Hematopoietic multipotent progenitor cell treated with erythropoietin and hydrocortisone succinate and interleukin-3 and kit ligand, for 17 days (in vitro differentiated cells): ENCODE measurements around the gene CXCL10.

Experiments
- DNase-seq: peaks from one replicate; pipeline ENCODE4 v3.0.0-alpha.2; 2015; ENCODE audit warnings: low spot score

CXCL10 gene

GRCh38 chr4:75989846-75990528 is 33.3 kb downstream of the CXCL10 start:
- no peak for DNase-seq

GRCh38 chr4:75985116-75985515 is 38.2 kb downstream of the CXCL10 start:
- DNase-seq = no peak

- no peak for DNase-seq
Observed at GRCh38 chr4:75980576-75980975, 42.7 kb downstream of the CXCL10 start.

GRCh38 chr4:75976177-75976576 is 47.1 kb downstream of the CXCL10 start:
- DNase-seq = no peak

- no peak for DNase-seq
Observed at GRCh38 chr4:75973766-75974165, 49.5 kb downstream of the CXCL10 start.
